ENCODE measurements around the gene CEACAM18. TPM values are rescaled to one million over a fixed set of nuclear protein-coding genes. Genes with fewer than 3 reads are reported as not detected.

Gene CEACAM18
- polyA plus RNA-seq, 2 of the 4 experiments (the other 2 are of a cell fraction), result not detected

- H3K4me1 ChIP-seq, result no peaks in the 10 kb centered on the region
- H3K27ac ChIP-seq, result no peak overlapping the region
- no peak overlapping the region for H3K4me3 ChIP-seq
- H3K4me2 ChIP-seq, result no peak overlapping the region
- POLR2A ChIA-PET, result no interaction called here
- FAIRE-seq (no peak), ATAC-seq (no peak), DNase-seq (ENCODE audit: low read depth in 1 of 2, low spot score in 1 of 2) (no peak)
- CTCF ChIA-PET, result interaction anchor here (0.9 to 1.8 kb wide), 2 partner anchors 25 to 26 kb away, joined by 4 to 7 read pairs; no protein-coding TSS in a partner anchor
- peaks cover 13% of the 10 kb centered on the region; the same call in 2 of the 3 replicates for H3K9me3 ChIP-seq
- WGBS (ENCODE audit: missing lambda C conversion rate), result 28% methylated on average over 7 of the region's 7 CpGs
- no peak for TF ChIP-seq RARB (CRISPR knock-in tag; IDR thresholded peaks at IDR 0.05)
- TF ChIP-seq ESRRA (IDR thresholded peaks at IDR 0.05; ENCODE audit: borderline replicate concordance, low read length), result no peak
- no peak for TF ChIP-seq MAX (IDR thresholded peaks at IDR 0.05)
- no peak for TF ChIP-seq ZSCAN20 (CRISPR knock-in tag; IDR thresholded peaks at IDR 0.05)
- no peak for TF ChIP-seq SREBF2 (IDR thresholded peaks at IDR 0.05)
- TF ChIP-seq EP300 (IDR thresholded peaks at IDR 0.05), result no peak
- no peak for TF ChIP-seq ZC3H11A (IDR thresholded peaks at IDR 0.05)
- TF ChIP-seq BHLHE40 (IDR thresholded peaks at IDR 0.05; ENCODE audit: low read depth, low read length), result no peak
- no peak for TF ChIP-seq FOSL2 (IDR thresholded peaks at IDR 0.05)
- no peak for TF ChIP-seq FOSL2 (CRISPR knock-in tag; IDR thresholded peaks at IDR 0.05)
- TF ChIP-seq REST (IDR thresholded peaks at IDR 0.05), result no peak
- no peak for TF ChIP-seq HOXB5 (CRISPR knock-in tag; IDR thresholded peaks at IDR 0.05)
Observed at GRCh38 chr19:51448011-51448410, 30.3 kb upstream of the CEACAM18 start.

GRCh38 chr19:51448411-51449016 lies 29.8 kb upstream of the CEACAM18 start:
- Histone ChIP-seq H3K4me1 (no peaks in the 10 kb centered on the region), H3K27ac (no peak overlapping the region), H3K9me3 (peaks cover 13% of the 10 kb centered on the region; the same call in 2 of the 3 replicates), H3K4me2 (no peak overlapping the region), H3K4me3 (no peak overlapping the region)
- TF ChIP-seq FOSB (CRISPR knock-in tag; IDR thresholded peaks at IDR 0.05) (no peak), TFCP2L1 (CRISPR knock-in tag; IDR thresholded peaks at IDR 0.05) (no peak), SMC3 (IDR thresholded peaks at IDR 0.05) (no peak), MYC (IDR thresholded peaks at IDR 0.05; ENCODE audit: borderline replicate concordance, low read length) (no peak), POLR2A (IDR thresholded peaks at IDR 0.05; ENCODE audit: low read length) (no peak), JUNB (IDR thresholded peaks at IDR 0.05) (no peak), HMGXB4 (CRISPR knock-in tag; IDR thresholded peaks at IDR 0.05; ENCODE audit: borderline replicate concordance) (no peak), E2F6 (IDR thresholded peaks at IDR 0.05; ENCODE audit: borderline replicate concordance, low read depth) (no peak), HOXB5 (CRISPR knock-in tag; IDR thresholded peaks at IDR 0.05) (no peak), SREBF2 (IDR thresholded peaks at IDR 0.05) (no peak), EHMT2 (IDR thresholded peaks at IDR 0.05; ENCODE audit: low read depth) (no peak), RCOR1 (IDR thresholded peaks at IDR 0.05; ENCODE audit: low read depth, low read length) (no peak), REST (IDR thresholded peaks at IDR 0.05) (no peak), CBX2 (IDR thresholded peaks at IDR 0.05; ENCODE audit: borderline replicate concordance, low read depth) (no peak), NR3C1 (IDR thresholded peaks at IDR 0.05) (no peak)
- DNase-seq (ENCODE audit: low read depth in 1 of 2, low spot score in 1 of 2) (no peak), ATAC-seq (no peak), FAIRE-seq (no peak)
- 20% methylated on average over 13 of the region's 13 CpGs for WGBS (ENCODE audit: missing lambda C conversion rate)
- POLR2A ChIA-PET, result no interaction called here
- CTCF ChIA-PET, result interaction anchor here (1.1 to 1.8 kb wide), 2 partner anchors 24 to 27 kb away, joined by 3 to 7 read pairs; no protein-coding TSS in a partner anchor
